Stimulated activated CD4-positive, alpha-beta T cell treated with anti-CD3 and anti-CD28 coated beads, Interleukin-4, amount 100 ng/mL, for 48 hours (primary cell): ENCODE measurements around the gene CAPN15.
"Not testable (repeated sequence)": the region's sequence is repeated elsewhere in the genome, so short reads cannot be mapped to it uniquely, and the experiment has no call there.

Experiments used
- DNase-seq, 2 donors: peaks; one replicate each; pipeline ENCODE4 v3.0.0-alpha.2; 2020; ENCODE audit warnings: low read depth in 2 of 2

CAPN15 gene

GRCh38 chr16:506246-506546 lies 21.3 kb upstream of the CAPN15 start:
- no peak for DNase-seq

GRCh38 chr16:507527-507926 lies 20.0 kb upstream of the CAPN15 start:
- DNase-seq = not testable (repeated sequence)

DNA sequence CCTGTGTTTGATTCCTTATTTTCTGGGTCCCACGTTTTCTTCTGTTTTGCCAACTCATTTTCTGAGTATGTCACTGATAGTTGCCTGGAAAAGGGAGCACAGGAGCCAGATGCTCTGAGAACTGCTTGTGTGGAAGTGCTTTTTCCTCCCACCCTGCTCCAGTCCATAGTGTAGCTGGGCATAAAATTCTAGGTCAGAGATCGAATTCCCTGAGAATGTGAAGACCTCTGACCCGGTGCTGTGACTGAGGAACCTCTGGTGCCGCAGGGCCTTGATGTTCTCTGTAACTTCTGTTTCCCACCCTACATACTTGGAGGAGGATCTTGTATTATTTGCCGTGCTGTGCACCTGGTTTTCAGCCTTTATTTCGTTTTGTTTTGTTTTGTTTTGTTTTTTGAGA lies 19.5 kb upstream of the CAPN15 start:
- no peak for DNase-seq

GRCh38 chr16:508884-509736 lies 18.4 kb upstream of the CAPN15 start:
- DNase-seq = no peak

GRCh38 chr16:510066-510825 lies 17.3 kb upstream of the CAPN15 start:
- DNase-seq = no peak

DNA sequence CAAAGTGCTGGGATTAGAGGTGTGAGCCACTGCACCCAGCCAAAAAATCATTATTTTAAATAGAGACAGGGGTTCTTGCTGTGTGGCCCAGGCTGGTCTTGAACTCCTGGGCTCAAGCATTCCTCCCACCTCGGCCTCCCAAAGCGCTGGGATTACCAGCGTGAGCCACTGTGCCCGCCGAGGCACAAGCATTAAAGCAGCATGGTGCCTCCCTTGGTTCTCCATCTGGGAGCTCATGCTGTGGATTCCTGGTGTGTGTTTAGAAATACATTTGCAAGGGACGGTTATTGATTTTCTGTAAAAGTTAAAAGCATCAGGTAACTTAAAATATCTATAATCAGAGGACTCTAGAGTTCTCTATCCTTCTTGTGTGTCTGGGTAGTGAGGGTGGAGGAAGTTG lies 14.7 kb upstream of the CAPN15 start:
- DNase-seq = no peak

GRCh38 chr16:513950-514349 lies 13.6 kb upstream of the CAPN15 start:
- DNase-seq = no peak

DNA sequence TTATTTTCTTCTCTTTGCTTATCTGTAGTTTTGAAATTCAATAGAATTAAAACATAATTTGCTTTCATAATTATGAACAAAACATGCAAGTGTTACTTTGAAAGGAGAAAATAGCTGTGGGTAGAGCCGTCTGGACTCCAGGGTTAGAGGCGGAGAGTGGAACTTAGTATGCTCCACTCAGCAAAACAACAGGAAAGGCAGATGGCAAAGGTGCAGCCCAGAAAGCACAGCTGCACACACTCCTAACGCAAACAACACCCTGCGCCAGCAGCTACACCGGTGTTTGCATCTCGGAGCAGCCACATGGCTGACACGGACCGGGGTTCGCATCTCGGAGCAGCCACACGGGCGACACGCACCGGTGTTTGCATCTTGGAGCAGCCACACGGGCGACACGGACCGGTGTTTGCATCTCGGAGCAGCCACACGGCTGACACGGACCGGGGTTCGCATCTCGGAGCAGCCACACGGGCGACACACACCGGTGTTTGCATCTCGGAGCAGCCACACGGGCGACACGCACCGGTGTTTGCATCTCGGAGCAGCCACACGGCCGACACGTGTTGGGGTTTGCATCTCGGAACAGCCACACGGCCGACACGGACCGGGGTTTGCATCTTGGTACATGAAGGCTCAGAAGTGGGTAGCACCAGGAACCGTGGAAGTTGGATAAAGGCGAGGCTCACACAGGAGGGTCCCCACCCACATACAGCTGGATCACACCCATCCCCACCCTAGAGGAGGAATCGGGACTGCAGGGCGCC lies 12.2 kb upstream of the CAPN15 start:
- DNase-seq = no peak

DNA sequence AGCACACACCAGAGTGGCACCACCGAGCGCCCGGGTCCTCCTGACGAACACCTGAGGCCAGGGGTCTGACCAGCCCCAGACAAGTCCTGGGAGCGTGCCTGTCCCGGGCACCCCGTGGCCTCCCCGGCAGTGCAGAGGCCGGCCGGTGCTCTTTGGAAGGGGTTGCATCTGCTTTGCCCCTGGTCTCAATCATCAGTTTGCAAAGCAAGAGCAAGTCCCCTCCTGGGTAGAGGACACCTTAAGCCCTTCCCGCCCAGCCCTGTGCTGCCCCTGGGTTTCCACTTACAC lies 11.6 kb upstream of the CAPN15 start:
- no peak for DNase-seq

DNA sequence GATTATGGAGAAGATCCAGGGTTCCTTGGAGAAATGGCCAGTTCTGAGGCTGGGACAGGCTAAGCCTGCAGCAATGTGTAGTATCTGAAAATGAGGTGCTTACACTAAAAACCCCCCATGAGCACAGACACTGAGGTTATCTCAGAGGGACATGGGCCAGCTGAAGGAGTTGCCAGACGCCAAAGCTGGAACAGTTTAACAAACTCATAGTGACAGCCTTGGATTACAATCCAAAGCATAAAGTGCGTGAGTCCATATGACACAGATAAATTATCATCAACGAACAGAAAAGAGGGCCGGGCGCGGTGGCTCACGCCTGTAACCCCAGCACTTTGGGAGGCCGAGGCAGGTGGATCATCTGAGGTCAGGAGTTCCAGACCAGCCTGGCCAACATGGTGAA lies 11.2 kb upstream of the CAPN15 start:
- no peak for DNase-seq

- DNase-seq = no peak
Measured at GRCh38 chr16:518858-519257, 8.7 kb upstream of the CAPN15 start.

GRCh38 chr16:519425-519824 lies 8.1 kb upstream of the CAPN15 start:
- no peak for DNase-seq

- no peak for DNase-seq
Measured at GRCh38 chr16:519841-520687, 7.4 kb upstream of the CAPN15 start.

GRCh38 chr16:520847-521246 lies 6.7 kb upstream of the CAPN15 start:
- DNase-seq = no peak

DNA sequence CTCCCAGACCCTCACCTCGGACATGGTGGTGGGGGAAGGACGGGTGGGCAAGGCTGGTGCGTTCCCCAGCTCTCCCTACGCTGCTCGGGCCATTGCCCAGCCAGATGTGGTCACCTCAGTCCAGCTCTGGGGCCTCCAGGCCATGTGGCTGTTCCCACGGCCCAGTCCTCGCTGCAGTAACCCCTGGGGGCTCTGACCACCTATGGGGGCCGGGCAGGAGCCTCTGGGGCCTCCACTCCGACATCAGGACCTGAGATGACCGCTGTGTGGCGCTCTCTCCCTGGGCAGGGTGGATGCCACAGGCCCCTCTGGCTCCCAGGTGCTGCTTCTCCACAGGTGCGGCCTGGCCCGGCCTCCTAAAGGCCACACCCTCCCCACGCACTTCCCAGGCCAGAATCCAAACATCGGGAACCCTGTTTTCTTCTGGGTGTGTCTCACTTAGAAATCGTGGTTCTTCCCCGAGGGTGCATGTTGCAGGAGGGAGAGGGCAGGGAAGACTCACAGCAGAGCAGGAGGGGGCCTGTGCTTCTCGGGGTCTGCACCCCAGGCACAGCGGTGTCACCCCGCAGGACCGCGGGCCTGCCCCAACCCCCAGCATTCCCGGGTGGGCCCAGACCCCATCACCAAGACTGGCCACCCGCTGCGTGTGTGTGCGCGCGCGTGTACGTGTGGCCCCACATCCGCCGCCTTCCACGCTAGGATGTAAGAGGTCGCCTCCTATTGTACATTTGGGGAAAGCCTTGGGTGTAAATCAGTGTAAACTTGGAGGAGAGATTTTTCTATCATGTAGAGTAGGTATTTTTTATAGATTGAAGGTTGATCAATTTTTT lies 5.9 kb upstream of the CAPN15 start:
- no peak for DNase-seq

- DNase-seq = no peak
Measured at GRCh38 chr16:522320-523096, 5.0 kb upstream of the CAPN15 start.

DNA sequence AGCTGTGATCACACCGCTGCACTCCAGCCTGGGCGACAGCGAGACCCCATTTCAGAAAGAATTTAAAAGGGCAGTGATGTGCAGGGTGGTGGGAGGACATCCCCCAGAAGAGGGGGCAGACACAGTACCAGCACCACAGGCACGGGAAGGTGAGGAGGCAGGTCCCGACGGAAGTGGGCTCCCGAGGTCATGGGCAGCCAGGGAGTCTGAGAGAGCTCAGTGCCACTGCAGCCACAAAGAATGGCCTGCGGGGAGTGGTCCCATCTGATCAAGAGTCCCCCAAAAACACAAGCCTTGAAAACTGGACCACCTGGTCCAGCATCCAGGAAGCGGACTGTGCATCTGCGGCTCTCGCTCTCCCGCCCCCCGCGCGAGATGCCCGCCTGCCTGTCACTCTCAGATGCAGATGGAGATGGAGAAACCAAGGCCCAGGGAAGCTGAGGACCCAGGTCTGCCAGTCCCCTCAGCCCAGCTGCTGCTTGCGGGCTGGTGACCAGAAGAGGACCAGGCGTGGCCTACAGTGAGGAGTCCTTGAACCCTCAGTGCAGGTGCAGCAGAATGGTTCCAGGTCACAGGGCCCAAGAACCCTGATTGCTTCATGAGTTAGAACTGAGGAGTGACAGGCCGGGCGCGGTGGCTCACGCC lies 4.3 kb upstream of the CAPN15 start:
- no peak for DNase-seq

DNA sequence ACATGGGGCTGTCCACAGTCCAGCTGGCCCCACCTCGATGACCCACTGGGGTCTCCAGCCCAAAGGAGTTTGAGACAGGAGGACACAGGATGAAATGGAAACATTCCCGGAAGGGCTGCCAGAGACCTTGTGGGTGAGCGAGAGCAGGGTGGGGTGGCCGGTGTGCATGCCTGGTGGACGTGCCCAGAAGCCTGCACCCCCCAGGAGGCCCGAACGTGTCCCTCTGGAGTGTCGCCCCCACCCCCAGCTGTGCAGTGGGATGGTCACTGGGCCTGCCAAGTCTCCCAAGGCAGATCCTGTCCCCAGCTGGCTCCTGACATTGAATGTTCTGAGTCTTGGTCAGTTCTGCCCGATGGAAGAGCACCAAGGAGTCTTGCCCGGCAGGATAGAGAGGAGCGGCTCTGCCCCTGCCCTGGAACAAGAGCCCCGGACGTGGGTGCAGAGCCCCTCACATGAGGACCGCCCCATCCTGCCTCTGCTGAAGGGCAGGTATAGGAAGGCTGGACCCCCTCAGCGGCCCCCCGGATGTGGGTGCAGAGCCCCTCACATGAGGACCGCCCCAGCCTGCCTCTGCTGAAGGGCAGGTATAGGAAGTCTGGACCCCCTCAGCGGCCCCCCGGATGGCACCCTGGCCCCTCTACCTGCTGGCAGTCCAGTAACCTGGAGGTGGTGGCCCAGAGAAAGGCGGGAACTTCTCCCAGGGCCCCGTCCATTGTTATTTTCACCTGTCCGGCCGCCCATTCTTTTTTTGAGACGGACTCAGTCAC lies 3.1 kb upstream of the CAPN15 start:
- no peak for DNase-seq

GRCh38 chr16:525123-525519 lies 2.4 kb upstream of the CAPN15 start:
- DNase-seq = no peak
